GM12878 (cell line): ENCODE measurements around the gene CACNA2D1. TPM values are rescaled to one million over a fixed set of nuclear protein-coding genes. Genes with fewer than 3 reads are reported as not detected.

Source experiments
- ATAC-seq: fragments of 200-7000 bp; cut with Tn5 transposase; 3 replicates; pipeline ENCODE4 v1.9.1; 2020; ENCODE audit warnings: mild to moderate bottlenecking, moderate library complexity
- BruUV-seq: library from RNA; stranded (reverse); fragments of 400-500 nt; replicated peaks from 2 replicates; lab custom pipeline; 2021; lab: Mats Ljungman, UMichigan
- CTCF ChIA-PET: fragments of 300-600 bp; sonication (Branson Sonifier 250); formaldehyde crosslinking; extraction: SDS; loops from one replicate; lab custom pipeline; 2021; ENCODE audit warnings: inconsistent platforms; lab: Yijun Ruan, JAX
- POLR2A ChIA-PET: fragments of 350-600 bp; formaldehyde crosslinking; extraction: SDS; loops from one replicate; lab custom pipeline; 2021; ENCODE audit warnings: inconsistent platforms; lab: Charles Lee
- RAD21 ChIA-PET: fragments of 300-600 bp; sonication (Branson Sonifier 250); formaldehyde crosslinking; loops from one replicate; lab custom pipeline; 2023; ENCODE audit warnings: antibody characterized with exemption; ENCODE audit not compliant: unreplicated experiment; lab: Charles Lee
- SMC1A ChIA-PET: fragments of 300-600 bp; sonication (Branson Sonifier 250); formaldehyde crosslinking; loops from one replicate; lab custom pipeline; 2023; ENCODE audit not compliant: unreplicated experiment, uncharacterized antibody; lab: Charles Lee
- DNase-seq: peaks from one replicate; pipeline ENCODE4 v3.0.0-alpha.2; 2011; ENCODE audit warnings: low read depth, low spot score
- FAIRE-seq: peaks from 3 replicates; lab custom pipeline; 2011; peaks lifted over from hg19 to GRCh38; lab: Jason Lieb, UNC
- H2AFZ ChIP-seq: 2 replicates; pipeline ENCODE4 v1.6.0; 2011; ENCODE audit warnings: low read depth, low read length, control low read depth; ENCODE audit not compliant: control insufficient read depth
- H3K27ac ChIP-seq: 2 replicates; pipeline ENCODE4 v1.5.1; 2011; ENCODE audit warnings: control low read depth; ENCODE audit not compliant: control insufficient read depth, insufficient read depth
- H3K27me3 ChIP-seq, 2 experiments: replicated peaks in 1 of 2; 2 replicates each; pipeline versions ENCODE4 v1.6.0 to v1.6.1; 2011; ENCODE audit warnings: low read length in 1 of 2; ENCODE audit not compliant: control insufficient read depth in 2 of 2, insufficient read depth in 2 of 2
- H3K36me3 ChIP-seq, 2 experiments: 2 replicates each; pipeline ENCODE4 v1.5.1; 2011; ENCODE audit warnings: low read length in 1 of 2; ENCODE audit not compliant: control insufficient read depth in 2 of 2, insufficient read depth in 2 of 2
- H3K4me1 ChIP-seq: 2 replicates; pipeline ENCODE4 v1.6.1; 2011; ENCODE audit warnings: mild to moderate bottlenecking, low read length, moderate library complexity, mixed read lengths; ENCODE audit not compliant: control insufficient read depth, insufficient read depth
- H3K4me2 ChIP-seq: 2 replicates; pipeline ENCODE4 v1.6.0; 2011; ENCODE audit warnings: control low read depth; ENCODE audit not compliant: control insufficient read depth, insufficient read depth
- H3K4me3 ChIP-seq: fragments of 200-600 bp; sonication (generic); 2 replicates; pipeline ENCODE4 v1.5.1; 2016
- H3K79me2 ChIP-seq: 2 replicates; pipeline ENCODE4 v1.6.0; 2011; ENCODE audit warnings: low read length; ENCODE audit not compliant: control insufficient read depth, insufficient read depth
- H3K9ac ChIP-seq: 2 replicates; pipeline ENCODE4 v1.8.0; 2011; ENCODE audit warnings: low read length, control low read depth, mixed read lengths; ENCODE audit not compliant: control insufficient read depth, insufficient read depth
- H3K9me3 ChIP-seq: replicated peaks from 3 replicates; pipeline ENCODE4 v1.5.1; 2011; ENCODE audit warnings: mild to moderate bottlenecking, low read length; ENCODE audit not compliant: control insufficient read depth, insufficient read depth
- H4K20me1 ChIP-seq: 2 replicates; pipeline ENCODE4 v1.6.0; 2011; ENCODE audit not compliant: control insufficient read depth, insufficient read depth
- E2F4 ChIP-seq: IDR thresholded peaks from 2 replicates; pipeline ENCODE4 v1.6.1; 2012; ENCODE audit warnings: low read depth, low read length, improper control_type of control experiment
- EGR1 ChIP-seq, 2 experiments: IDR thresholded peaks; 1 replicate in 1 of 2; 2 replicates in 1 of 2; pipeline ENCODE4 v1.6.1; 2011 to 2012; ENCODE audit warnings: low read depth in 2 of 2, low read length in 2 of 2, borderline replicate concordance in 1 of 2, mild to moderate bottlenecking in 1 of 2, moderate library complexity in 1 of 2
- JUNB ChIP-seq: IDR thresholded peaks from 2 replicates; pipeline ENCODE4 v1.6.1; 2016; ENCODE audit warnings: antibody characterized with exemption, mild to moderate bottlenecking
- JUND ChIP-seq: IDR thresholded peaks from 2 replicates; pipeline ENCODE4 v1.6.1; 2012; ENCODE audit warnings: low read depth, mild to moderate bottlenecking, low read length, improper control_type of control experiment, moderate library complexity
- MAX ChIP-seq: IDR thresholded peaks from 2 replicates; pipeline ENCODE4 v1.6.1; 2012; ENCODE audit warnings: low read depth, low read length, improper control_type of control experiment
- MYB ChIP-seq: fragments of 150-350 bp; IDR thresholded peaks from 2 replicates; pipeline ENCODE4 v1.6.1; 2014; ENCODE audit warnings: mild to moderate bottlenecking, low read depth, low read length, borderline replicate concordance
- PBX3 ChIP-seq: IDR thresholded peaks from 2 replicates; pipeline ENCODE4 v1.6.1; 2011; ENCODE audit warnings: mild to moderate bottlenecking, low read depth, low read length, moderate library complexity; ENCODE audit not compliant: insufficient replicate concordance
- RELA ChIP-seq: fragments of 450-650 bp; IDR thresholded peaks from 2 replicates; pipeline ENCODE4 v1.8.0; 2014; ENCODE audit warnings: borderline replicate concordance; ENCODE audit not compliant: partially characterized antibody
- TCF7 ChIP-seq: IDR thresholded peaks from 2 replicates; pipeline ENCODE4 v1.6.1; 2014; ENCODE audit warnings: antibody characterized with exemption, borderline replicate concordance
- ZBTB33 ChIP-seq: fragments of 450-650 bp; IDR thresholded peaks from 2 replicates; pipeline ENCODE4 v1.6.1; 2017; ENCODE audit warnings: mild to moderate bottlenecking
- WGBS: methylation state at CpG from one replicate; pipeline ENCODE4 v1.1.6; 2016; ENCODE audit warnings: low lambda C conversion rate; ENCODE audit not compliant: insufficient replicate concordance, insufficient coverage; ENCODE audit errors: missing lambda C conversion rate; 5-methylcytosine and 5-hydroxymethylcytosine counted together
- in situ Hi-C: fragments of 300-500 bp; cut with MboI; formaldehyde crosslinking; loops from 9 replicates; pipeline ENCODE4 v1.14.3; 2018; ENCODE audit warnings: mixed read lengths
- intact Hi-C: fragments of 100-400 bp; cut with micrococcal nuclease; formaldehyde crosslinking; loops from one replicate; pipeline ENCODE4 v1.14.2; 2022; ENCODE audit not compliant: unreplicated experiment
- polyA plus RNA-seq, 11 experiments: library from polyadenylated mRNA; depleted of rRNA in 4 of 11; unstranded in 6 of 11; stranded (reverse) in 5 of 11; fragments of >200 nt; fragmentation: Nextera tagmentation in 4 of 11; fragmentation: Illumina TruSeq in 1 of 11; extraction: Ambion mirVana in 4 of 11; extraction: Trizol in 1 of 11; gene quantifications; 1 replicate in 1 of 11; 2 replicates in 10 of 11; pipeline versions ENCODE4 v1.2.1 to v1.2.3, GENCODE V29; 2011 to 2016; ENCODE audit warnings: inconsistent platforms in 2 of 11, missing spikeins in 2 of 11, low read depth in 1 of 11
- total RNA-seq, 4 experiments: library from RNA; depleted of rRNA in 3 of 4; stranded (reverse); fragments of >200 nt in 3 of 4; fragmentation: Illumina TruSeq in 1 of 4; extraction: Trizol in 1 of 4; gene quantifications; 2 replicates each; pipeline versions ENCODE4 v1.2.1 to v1.2.3, GENCODE V29; 2013 to 2021

CACNA2D1 gene
- total and polyA plus RNA-seq, 10 of the 15 experiments (the other 5 are each of a cell fraction or from before 2014, with no cell fraction given) = 0.14 to 14.8 (median 0.97) TPM

- ChIA-PET RAD21 (no interaction called here), CTCF (no interaction called here)
- no peak for TF ChIP-seq PBX3
- TF ChIP-seq JUNB = 0 out of 2 replicates have a peak, but pooled peaks have one; percentile 24
- TF ChIP-seq, all 136 proteins: peak for 1
- BruUV-seq = no TSS peak
- no peak overlapping the region for H3K4me3 ChIP-seq
- H3K36me3 ChIP-seq = no peaks in the 10 kb centered on the region
- intact Hi-C loops (no loop called here), in situ Hi-C loops (no loop called here)
- no peak overlapping the region for H3K4me2 ChIP-seq
- no peaks in the 10 kb centered on the region for H3K9me3 ChIP-seq
- no peak overlapping the region for H3K9ac ChIP-seq
- no peak overlapping the region for H2AFZ ChIP-seq
- H3K79me2 ChIP-seq = no peaks in the 10 kb centered on the region
- ChIA-PET SMC1A (interaction anchor here (0.6 kb wide), 1 partner anchor 21 kb away, joined by 3 read pairs; no protein-coding TSS in a partner anchor), POLR2A (interaction anchor here (0.5 kb wide), 1 partner anchor 26 kb away, joined by 3 read pairs; no protein-coding TSS in a partner anchor)
- 67% methylated on average over 1 of the region's 1 CpG for WGBS
- no peaks in the 10 kb centered on the region for H3K4me1 ChIP-seq
- FAIRE-seq = no peak
- no peaks in the 10 kb centered on the region for H4K20me1 ChIP-seq
- DNase-seq = no peak
- H3K27ac ChIP-seq = no peak overlapping the region
- peak; percentile 48 for ATAC-seq
- no peaks in the 10 kb centered on the region for H3K27me3 ChIP-seq
These were observed 36.6 kb downstream of the CACNA2D1 start for GRCh38 chr7:82406937-82407336.

GRCh38 chr7:82405301-82405700 is 38.3 kb downstream of the CACNA2D1 start:
- no peak for DNase-seq
- POLR2A ChIA-PET = interaction anchor here (1.4 kb wide), 1 partner anchor 13 kb away, joined by 3 read pairs; no protein-coding TSS in a partner anchor

More at GRCh38 chr7:82405301-82405700, 38.3 kb downstream of the CACNA2D1 start:
- 60% methylated on average over 1 of the region's 1 CpG for whole genome bisulfite sequencing
- no peak overlapping the region for H2AFZ ChIP-seq
- no peaks in the 10 kb centered on the region for H3K79me2 ChIP-seq
- no peaks in the 10 kb centered on the region for H3K27me3 ChIP-seq
- ChIA-PET RAD21 (interaction anchor here (1.4 kb wide), 1 partner anchor 12 kb away, joined by 3 read pairs; no protein-coding TSS in a partner anchor), CTCF (interaction anchor here (0.5 to 1.5 kb wide), 4 partner anchors 11 to 77 kb away, joined by 3 to 6 read pairs (median 4); no protein-coding TSS in a partner anchor), SMC1A (interaction anchor here (1.0 to 2.5 kb wide), 7 partner anchors 9 to 31 kb away, joined by 3 to 13 read pairs (median 5); no protein-coding TSS in a partner anchor)
- intact Hi-C loops = no loop called here
- H4K20me1 ChIP-seq = no peaks in the 10 kb centered on the region
- H3K4me3 ChIP-seq = no peak overlapping the region
- H3K9ac ChIP-seq = no peak overlapping the region
- no peaks in the 10 kb centered on the region for H3K36me3 ChIP-seq
- no peak for FAIRE-seq
- ATAC-seq = no peak
- TF ChIP-seq E2F4 (no peak), ZBTB33 (no peak), JUND (no peak), MYB (no peak), EGR1 (IDR thresholded peaks at IDR 0.05; ENCODE audit: borderline replicate concordance in 1 of 2, low read depth in 2 of 2, low read length in 2 of 2) (no peak), RELA (no peak), TCF7 (no peak), MAX (no peak)
- H3K27ac ChIP-seq = no peak overlapping the region
- H3K4me2 ChIP-seq = no peak overlapping the region
- BruUV-seq = no TSS peak
- in situ Hi-C loops = no loop called here
- H3K4me1 ChIP-seq = no peaks in the 10 kb centered on the region
- no peaks in the 10 kb centered on the region for H3K9me3 ChIP-seq
